Natural killer cell (primary cell): Measurements from ENCODE around the gene CD46. TPM values are rescaled to one million over a fixed set of nuclear protein-coding genes. Genes with fewer than 3 reads are reported as not detected.
"Not testable (repeated sequence)": the region's sequence is repeated elsewhere in the genome, so short reads cannot be mapped to it uniquely, and the experiment has no call there.

ENCODE experiments used
- ATAC-seq, 3 donors: fragments of 150-1000 bp in 2 of 3; fragments of 200-7000 bp in 1 of 3; cut with Tn5 transposase; 1 replicate in 1 of 3; 2 replicates in 2 of 3; pipeline ENCODE4 v1.10.0; 2021; ENCODE audit warnings: mild to moderate bottlenecking in 2 of 3, moderate library complexity in 2 of 3
- DNase-seq, 2 donors: peaks; one replicate each; pipeline versions ENCODE4 v3.0.0 to v3.0.0-alpha.2; 2013 to 2021; ENCODE audit warnings: mixed read lengths in 1 of 2
- H3K27ac ChIP-seq: one replicate; pipeline ENCODE4 v1.5.1; 2013; ENCODE audit warnings: mild to moderate bottlenecking, low read length
- H3K27me3 ChIP-seq: one replicate; pipeline ENCODE4 v1.6.1; 2013; ENCODE audit warnings: low read length; ENCODE audit not compliant: control insufficient read depth, insufficient read depth
- H3K36me3 ChIP-seq: one replicate; pipeline ENCODE4 v1.6.1; 2013; ENCODE audit warnings: low read length; ENCODE audit not compliant: control insufficient read depth, insufficient read depth
- H3K4me1 ChIP-seq: one replicate; pipeline ENCODE4 v1.6.1; 2013; ENCODE audit warnings: low read length; ENCODE audit not compliant: control insufficient read depth, insufficient read depth
- H3K4me3 ChIP-seq: one replicate; pipeline ENCODE4 v1.5.1; 2013; ENCODE audit warnings: low read length
- H3K9me3 ChIP-seq: one replicate; pipeline ENCODE4 v1.6.1; 2013; ENCODE audit warnings: low read length; ENCODE audit not compliant: control insufficient read depth, insufficient read depth
- H3K27ac Mint-ChIP-seq, 2 donors: one replicate each; pipeline ENCODE4 v1.8.0; 2022; ENCODE audit warnings: mild to moderate bottlenecking in 2 of 2, mixed read lengths in 2 of 2, moderate library complexity in 1 of 2
- H3K27me3 Mint-ChIP-seq, 2 donors: one replicate each; pipeline ENCODE4 v1.8.0; 2022; ENCODE audit warnings: low read depth in 2 of 2, mixed read lengths in 2 of 2
- H3K36me3 Mint-ChIP-seq: one replicate; pipeline ENCODE4 v1.8.0; 2022; ENCODE audit warnings: mixed read lengths
- H3K4me1 Mint-ChIP-seq, 2 donors: one replicate each; pipeline ENCODE4 v1.8.0; 2022; ENCODE audit warnings: mixed read lengths in 2 of 2
- H3K4me3 Mint-ChIP-seq: one replicate; pipeline ENCODE4 v1.8.0; 2022; ENCODE audit warnings: mild to moderate bottlenecking, moderate library complexity, mixed read lengths
- H3K9me3 Mint-ChIP-seq, 2 donors: one replicate each; pipeline ENCODE4 v1.8.0; 2022; ENCODE audit warnings: mixed read lengths in 2 of 2
- WGBS: methylation state at CpG from one replicate; pipeline ENCODE4 v1.1.7; 2013; ENCODE audit warnings: missing lambda C conversion rate; ENCODE audit not compliant: insufficient coverage; 5-methylcytosine and 5-hydroxymethylcytosine counted together
- intact Hi-C: fragments of 100-400 bp; cut with micrococcal nuclease; formaldehyde crosslinking; loops from one replicate; pipeline ENCODE4 v1.14.2; 2022
- total RNA-seq, 4 donors: library from RNA; stranded (reverse); fragments of 120-200 nt in 1 of 4; gene quantifications; one replicate each; pipeline versions ENCODE4 v1.2.3 to v1.2.4, GENCODE V29; 2013 to 2022
- TF ChIP-seq, protein P1 (sequence below): fragments of 200-600 bp; IDR thresholded peaks from one replicate; pipeline ENCODE4 v1.8.0; 2022; ENCODE audit warnings: antibody characterized with exemption

CD46 gene
- total RNA-seq, 3 donors from 2014 or later (not counting 1 experiment from before 2014, with no cell fraction given): 110 to 126 (median 124) TPM

DNA sequence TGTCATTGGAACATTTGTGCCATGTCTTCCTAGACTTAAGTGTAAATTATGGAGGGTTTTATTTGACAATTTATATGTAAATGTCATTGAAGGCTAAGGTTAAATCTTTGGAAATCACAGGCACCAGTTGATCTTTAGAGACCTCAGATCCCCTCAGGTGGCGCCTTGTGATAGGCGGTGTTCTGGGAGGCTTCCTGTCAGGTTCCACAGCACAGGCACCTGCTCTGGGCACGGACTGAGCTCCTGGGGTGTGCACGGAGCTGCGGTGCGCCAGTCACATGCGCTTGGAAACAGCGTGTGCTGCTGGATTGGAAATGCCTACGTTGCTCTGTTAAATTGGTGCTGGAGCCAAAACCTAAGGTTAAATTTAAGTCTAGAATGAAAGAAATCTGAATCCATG, 12.1 kb downstream of the CD46 start:
- intact Hi-C loops: no loop called here
- H3K27ac ChIP-seq: no peak overlapping the region
- no peaks in the 10 kb centered on the region for H3K27me3 ChIP-seq
- DNase-seq (no peak), ATAC-seq (no peak)
- H3K4me1 ChIP-seq: peaks cover 2% of the 10 kb centered on the region
- no peaks in the 10 kb centered on the region for H3K27me3 Mint-ChIP-seq
- H3K4me3 Mint-ChIP-seq: no peak overlapping the region
- peaks cover 7 to 8% of the 10 kb centered on the region in 2 donors for H3K4me1 Mint-ChIP-seq
- H3K9me3 ChIP-seq: no peaks in the 10 kb centered on the region
- WGBS: 93% methylated on average over 9 of the region's 9 CpGs
- H3K9me3 Mint-ChIP-seq: no peaks in the 10 kb centered on the region
- H3K27ac Mint-ChIP-seq: no peak overlapping the region
- TF ChIP-seq, protein P1, sequence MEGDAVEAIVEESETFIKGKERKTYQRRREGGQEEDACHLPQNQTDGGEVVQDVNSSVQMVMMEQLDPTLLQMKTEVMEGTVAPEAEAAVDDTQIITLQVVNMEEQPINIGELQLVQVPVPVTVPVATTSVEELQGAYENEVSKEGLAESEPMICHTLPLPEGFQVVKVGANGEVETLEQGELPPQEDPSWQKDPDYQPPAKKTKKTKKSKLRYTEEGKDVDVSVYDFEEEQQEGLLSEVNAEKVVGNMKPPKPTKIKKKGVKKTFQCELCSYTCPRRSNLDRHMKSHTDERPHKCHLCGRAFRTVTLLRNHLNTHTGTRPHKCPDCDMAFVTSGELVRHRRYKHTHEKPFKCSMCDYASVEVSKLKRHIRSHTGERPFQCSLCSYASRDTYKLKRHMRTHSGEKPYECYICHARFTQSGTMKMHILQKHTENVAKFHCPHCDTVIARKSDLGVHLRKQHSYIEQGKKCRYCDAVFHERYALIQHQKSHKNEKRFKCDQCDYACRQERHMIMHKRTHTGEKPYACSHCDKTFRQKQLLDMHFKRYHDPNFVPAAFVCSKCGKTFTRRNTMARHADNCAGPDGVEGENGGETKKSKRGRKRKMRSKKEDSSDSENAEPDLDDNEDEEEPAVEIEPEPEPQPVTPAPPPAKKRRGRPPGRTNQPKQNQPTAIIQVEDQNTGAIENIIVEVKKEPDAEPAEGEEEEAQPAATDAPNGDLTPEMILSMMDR: no peak
- H3K36me3 Mint-ChIP-seq: peaks cover 32% of the 10 kb centered on the region
- peaks cover 70% of the 10 kb centered on the region for H3K36me3 ChIP-seq
- no peak overlapping the region for H3K4me3 ChIP-seq

DNA sequence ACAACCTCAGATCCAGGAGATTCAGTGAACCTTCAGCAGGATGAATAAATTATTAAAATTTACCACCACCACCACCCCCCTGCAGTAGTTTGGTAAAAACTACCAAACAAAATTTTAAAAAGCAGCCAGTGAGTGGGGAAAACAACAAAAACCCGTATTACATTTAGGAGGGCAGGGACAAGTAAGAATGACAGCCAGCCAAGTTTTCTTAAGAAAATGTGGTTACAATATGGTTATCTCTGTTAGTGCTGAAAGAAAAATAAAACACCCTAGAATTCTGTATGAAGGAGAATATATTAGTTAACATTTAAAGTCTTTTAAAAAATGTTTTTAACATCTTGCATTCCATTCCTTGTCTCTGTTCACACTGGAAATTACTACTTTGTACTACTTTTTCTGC, 14.7 kb downstream of the CD46 start:
- H3K27ac ChIP-seq: no peak overlapping the region
- Mint-ChIP-seq H3K9me3 (no peaks in the 10 kb centered on the region), H3K4me1 (peaks cover 12 to 19% of the 10 kb centered on the region in 2 donors), H3K4me3 (no peak overlapping the region), H3K27me3 (no peaks in the 10 kb centered on the region), H3K36me3 (peaks cover 33% of the 10 kb centered on the region), H3K27ac (no peak overlapping the region)
- peaks cover 51% of the 10 kb centered on the region for H3K36me3 ChIP-seq
- WGBS: 88% methylated on average over 1 of the region's 1 CpG
- TF ChIP-seq, protein P1: no peak
- intact Hi-C loops: no loop called here
- ATAC-seq (no peak), DNase-seq (no peak)
- H3K4me3 ChIP-seq: no peak overlapping the region
- H3K27me3 ChIP-seq: no peaks in the 10 kb centered on the region
- H3K4me1 ChIP-seq: peaks cover 2% of the 10 kb centered on the region
- H3K9me3 ChIP-seq: no peaks in the 10 kb centered on the region

DNA sequence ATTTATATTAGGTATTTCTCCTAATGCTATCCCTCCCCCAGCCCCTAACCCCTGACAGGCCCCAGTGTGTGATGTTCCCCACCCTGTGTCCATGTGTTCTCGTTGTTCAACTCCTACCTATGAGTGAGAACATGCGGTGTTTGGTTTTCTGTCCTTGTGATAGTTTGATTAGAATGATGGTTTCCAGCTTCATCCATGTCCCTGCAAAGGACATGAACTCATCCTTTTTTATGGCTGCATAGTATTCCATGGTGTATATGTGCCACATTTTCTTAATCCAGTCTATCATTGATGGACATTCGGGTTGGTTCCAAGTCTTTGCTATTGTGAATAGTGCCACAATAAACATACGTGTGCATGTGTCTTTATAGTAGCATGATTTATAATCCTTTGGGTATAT, 18.7 kb downstream of the CD46 start:
- H3K4me3 Mint-ChIP-seq, H3K27ac Mint-ChIP-seq, H3K9me3 ChIP-seq, H3K27ac ChIP-seq, intact Hi-C loops, H3K4me1 ChIP-seq, H3K9me3 Mint-ChIP-seq, H3K27me3 ChIP-seq, H3K27me3 Mint-ChIP-seq, ATAC-seq, DNase-seq, H3K4me3 ChIP-seq: not testable (repeated sequence)
- peaks cover 45 to 46% of the 10 kb centered on the region in 2 donors for H3K4me1 Mint-ChIP-seq
- H3K36me3 ChIP-seq: peaks cover 19% of the 10 kb centered on the region
- peaks cover 28% of the 10 kb centered on the region for H3K36me3 Mint-ChIP-seq
- 100% methylated on average over 1 of the region's 4 CpGs for WGBS

DNA sequence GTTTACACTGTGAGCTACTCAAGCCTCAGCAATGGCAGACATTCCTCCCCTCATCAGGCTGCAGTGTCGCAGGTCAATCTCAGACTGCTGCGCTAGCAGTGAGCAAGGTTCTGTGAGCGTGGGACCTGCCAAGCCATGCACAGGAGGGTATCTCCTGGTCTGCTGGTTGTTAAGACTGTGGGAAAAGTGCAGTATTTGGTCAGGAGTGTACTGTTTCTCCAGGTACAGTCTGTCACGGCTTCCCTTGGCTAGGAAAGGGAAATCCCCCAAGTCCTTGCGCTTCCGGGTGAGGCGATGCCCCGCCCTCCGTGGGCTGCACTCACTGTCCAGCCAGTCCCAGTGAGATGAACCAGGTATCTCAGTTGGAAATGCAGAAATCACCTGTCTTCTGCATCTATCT, 24.2 kb downstream of the CD46 start:
- H3K27me3 Mint-ChIP-seq, H3K27ac ChIP-seq, H3K27me3 ChIP-seq, H3K27ac Mint-ChIP-seq, H3K4me3 Mint-ChIP-seq, intact Hi-C loops, H3K4me3 ChIP-seq, ATAC-seq, H3K4me1 ChIP-seq, H3K9me3 ChIP-seq, H3K9me3 Mint-ChIP-seq, DNase-seq: not testable (repeated sequence)
- Mint-ChIP-seq H3K4me1 (peaks cover 50 to 52% of the 10 kb centered on the region in 2 donors), H3K36me3 (peaks cover 18% of the 10 kb centered on the region)
- WGBS: 90% methylated on average over 9 of the region's 9 CpGs
- H3K36me3 ChIP-seq: peaks cover 13% of the 10 kb centered on the region

DNA sequence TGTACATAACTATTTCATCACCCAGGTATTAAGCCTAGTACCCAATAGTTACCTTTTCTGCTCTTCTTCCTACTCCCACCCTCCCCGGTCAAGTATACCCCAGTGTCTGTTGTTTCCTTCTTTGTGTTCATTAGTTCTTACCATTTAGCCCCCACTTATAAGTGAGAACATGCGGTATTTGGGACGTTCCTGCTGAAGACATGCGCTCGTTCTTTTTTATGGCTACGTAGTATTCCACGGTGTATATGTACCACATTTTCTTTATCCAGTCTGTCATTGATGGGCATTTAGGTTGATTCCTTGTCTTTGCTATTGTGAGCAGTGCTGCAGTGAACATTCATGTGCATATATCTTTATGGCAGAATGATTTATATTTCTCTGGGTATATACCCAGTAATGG, 25.6 kb downstream of the CD46 start:
- H3K9me3 ChIP-seq, H3K27me3 Mint-ChIP-seq, H3K4me3 Mint-ChIP-seq, H3K4me3 ChIP-seq, H3K27me3 ChIP-seq, H3K4me1 ChIP-seq, DNase-seq, ATAC-seq, H3K27ac Mint-ChIP-seq, H3K27ac ChIP-seq, intact Hi-C loops, H3K9me3 Mint-ChIP-seq: not testable (repeated sequence)
- H3K4me1 Mint-ChIP-seq: peaks cover 44 to 46% of the 10 kb centered on the region in 2 donors
- peaks cover 13% of the 10 kb centered on the region for H3K36me3 ChIP-seq
- peaks cover 11% of the 10 kb centered on the region for H3K36me3 Mint-ChIP-seq
- 99% methylated on average over 7 of the region's 7 CpGs for WGBS
